Mammary epithelial cell (primary cell): ENCODE data around the gene SFN.

ENCODE experiments used
- EZH2 ChIP-seq: IDR thresholded peaks from 2 replicates; pipeline ENCODE4 v1.6.1; 2012; ENCODE audit warnings: low read length, inconsistent platforms, borderline replicate concordance
- TF ChIP-seq, protein P1 (sequence below), 2 donors: IDR thresholded peaks in 1 of 2; conservative IDR thresholded peaks in 1 of 2; 2 replicates each; pipeline ENCODE4 v1.5.1; 2011 to 2012; ENCODE audit warnings: inconsistent platforms in 2 of 2, low read length in 2 of 2, mild to moderate bottlenecking in 2 of 2, control low read depth in 1 of 2, low read depth in 1 of 2; ENCODE audit not compliant: insufficient read depth in 1 of 2; ENCODE audit errors: extremely low read depth in 1 of 2

- TF ChIP-seq, protein P1, sequence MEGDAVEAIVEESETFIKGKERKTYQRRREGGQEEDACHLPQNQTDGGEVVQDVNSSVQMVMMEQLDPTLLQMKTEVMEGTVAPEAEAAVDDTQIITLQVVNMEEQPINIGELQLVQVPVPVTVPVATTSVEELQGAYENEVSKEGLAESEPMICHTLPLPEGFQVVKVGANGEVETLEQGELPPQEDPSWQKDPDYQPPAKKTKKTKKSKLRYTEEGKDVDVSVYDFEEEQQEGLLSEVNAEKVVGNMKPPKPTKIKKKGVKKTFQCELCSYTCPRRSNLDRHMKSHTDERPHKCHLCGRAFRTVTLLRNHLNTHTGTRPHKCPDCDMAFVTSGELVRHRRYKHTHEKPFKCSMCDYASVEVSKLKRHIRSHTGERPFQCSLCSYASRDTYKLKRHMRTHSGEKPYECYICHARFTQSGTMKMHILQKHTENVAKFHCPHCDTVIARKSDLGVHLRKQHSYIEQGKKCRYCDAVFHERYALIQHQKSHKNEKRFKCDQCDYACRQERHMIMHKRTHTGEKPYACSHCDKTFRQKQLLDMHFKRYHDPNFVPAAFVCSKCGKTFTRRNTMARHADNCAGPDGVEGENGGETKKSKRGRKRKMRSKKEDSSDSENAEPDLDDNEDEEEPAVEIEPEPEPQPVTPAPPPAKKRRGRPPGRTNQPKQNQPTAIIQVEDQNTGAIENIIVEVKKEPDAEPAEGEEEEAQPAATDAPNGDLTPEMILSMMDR (conservative IDR thresholded peaks at IDR 0.05 in 1 of 2, IDR thresholded peaks at IDR 0.05 in 1 of 2; ENCODE audit: extremely low read depth in 1 of 2, insufficient read depth in 1 of 2, low read depth in 1 of 2, low read length in 2 of 2) = no peak
- TF ChIP-seq EZH2 = no peak
These were observed 50.4 kb downstream of the SFN start for GRCh38 chr1:26913389-26913753.
